HEK293 (cell line): ENCODE measurements around the gene SMOC1.

Source experiments
- HIC1 ChIP-seq: fragments of 450-650 bp; formaldehyde crosslinking; IDR thresholded peaks from 2 replicates; pipeline ENCODE4 v1.5.1; 2016; ENCODE audit warnings: missing biosample characterization, missing genetic modification characterization
- KLF1 ChIP-seq: fragments of 450-650 bp; formaldehyde crosslinking; IDR thresholded peaks from 2 replicates; pipeline ENCODE4 v1.5.1; 2016; ENCODE audit warnings: missing biosample characterization, missing genetic modification characterization
- MZF1 ChIP-seq: fragments of 450-650 bp; formaldehyde crosslinking; IDR thresholded peaks from 2 replicates; pipeline ENCODE4 v1.5.1; 2017; ENCODE audit warnings: missing biosample characterization, missing genetic modification characterization, borderline replicate concordance
- PRDM4 ChIP-seq: fragments of 450-650 bp; formaldehyde crosslinking; IDR thresholded peaks from 2 replicates; pipeline ENCODE4 v1.5.1; 2017; ENCODE audit warnings: missing biosample characterization, missing genetic modification characterization
- TSHZ1 ChIP-seq: fragments of 450-650 bp; formaldehyde crosslinking; IDR thresholded peaks from 2 replicates; pipeline ENCODE4 v1.5.1; 2016; ENCODE audit warnings: missing biosample characterization, missing genetic modification characterization, borderline replicate concordance
- ZBTB7A ChIP-seq: fragments of 450-650 bp; formaldehyde crosslinking; IDR thresholded peaks from 2 replicates; pipeline ENCODE4 v1.5.1; 2016; ENCODE audit warnings: low read depth, missing biosample characterization, missing genetic modification characterization
- ZFP69B ChIP-seq: fragments of 450-650 bp; formaldehyde crosslinking; IDR thresholded peaks from 2 replicates; pipeline ENCODE4 v1.5.1; 2016; ENCODE audit warnings: missing biosample characterization, missing genetic modification characterization
- ZNF157 ChIP-seq: fragments of 450-650 bp; formaldehyde crosslinking; IDR thresholded peaks from 2 replicates; pipeline ENCODE4 v1.5.1; 2016; ENCODE audit warnings: missing biosample characterization, missing genetic modification characterization
- ZNF214 ChIP-seq: fragments of 450-650 bp; formaldehyde crosslinking; IDR thresholded peaks from 2 replicates; pipeline ENCODE4 v1.5.1; 2017; ENCODE audit warnings: missing biosample characterization, mild to moderate bottlenecking, missing genetic modification characterization, borderline replicate concordance
- ZNF24 ChIP-seq: fragments of 450-650 bp; formaldehyde crosslinking; IDR thresholded peaks from 2 replicates; pipeline ENCODE4 v1.5.1; 2016; ENCODE audit warnings: missing biosample characterization, missing genetic modification characterization
- ZNF248 ChIP-seq: fragments of 450-650 bp; formaldehyde crosslinking; IDR thresholded peaks from 2 replicates; pipeline ENCODE4 v1.5.1; 2017; ENCODE audit warnings: missing biosample characterization, missing genetic modification characterization
- ZNF324 ChIP-seq: fragments of 450-650 bp; formaldehyde crosslinking; IDR thresholded peaks from 2 replicates; pipeline ENCODE4 v1.5.1; 2016; ENCODE audit warnings: missing biosample characterization, missing genetic modification characterization
- ZNF366 ChIP-seq: fragments of 450-650 bp; formaldehyde crosslinking; conservative IDR thresholded peaks from 2 replicates; pipeline ENCODE4 v1.5.1; 2016; ENCODE audit warnings: missing biosample characterization, missing genetic modification characterization
- ZNF416 ChIP-seq: fragments of 450-650 bp; formaldehyde crosslinking; IDR thresholded peaks from 2 replicates; pipeline ENCODE4 v1.5.1; 2016; ENCODE audit warnings: missing biosample characterization, missing genetic modification characterization
- ZNF514 ChIP-seq: fragments of 450-650 bp; formaldehyde crosslinking; IDR thresholded peaks from 2 replicates; pipeline ENCODE4 v1.5.1; 2016; ENCODE audit warnings: missing biosample characterization, missing genetic modification characterization
- ZNF521 ChIP-seq: fragments of 450-650 bp; formaldehyde crosslinking; IDR thresholded peaks from 2 replicates; pipeline ENCODE4 v1.5.1; 2017; ENCODE audit warnings: missing biosample characterization, mild to moderate bottlenecking, missing genetic modification characterization
- ZNF580 ChIP-seq: fragments of 450-650 bp; formaldehyde crosslinking; IDR thresholded peaks from 2 replicates; pipeline ENCODE4 v1.5.1; 2016; ENCODE audit warnings: missing biosample characterization, missing genetic modification characterization
- ZNF585B ChIP-seq: fragments of 450-650 bp; formaldehyde crosslinking; IDR thresholded peaks from 2 replicates; pipeline ENCODE4 v1.5.1; 2016; ENCODE audit warnings: missing biosample characterization, missing genetic modification characterization
- ZNF624 ChIP-seq: fragments of 450-650 bp; formaldehyde crosslinking; IDR thresholded peaks from 2 replicates; pipeline ENCODE4 v1.5.1; 2017; ENCODE audit warnings: missing biosample characterization, missing genetic modification characterization
- ZNF777 ChIP-seq: fragments of 450-650 bp; formaldehyde crosslinking; IDR thresholded peaks from 2 replicates; pipeline ENCODE4 v1.5.1; 2017; ENCODE audit warnings: missing biosample characterization, missing genetic modification characterization, borderline replicate concordance
- ZSCAN23 ChIP-seq: fragments of 450-650 bp; formaldehyde crosslinking; IDR thresholded peaks from 2 replicates; pipeline ENCODE4 v1.5.1; 2016; ENCODE audit warnings: missing biosample characterization, missing genetic modification characterization
- ZSCAN5A ChIP-seq: fragments of 450-650 bp; formaldehyde crosslinking; IDR thresholded peaks from 2 replicates; pipeline ENCODE4 v1.5.1; 2016; ENCODE audit warnings: missing biosample characterization, missing genetic modification characterization
- TF ChIP-seq, protein P1 (sequence below): fragments of 450-650 bp; formaldehyde crosslinking; IDR thresholded peaks from 2 replicates; pipeline ENCODE4 v1.5.1; 2016; ENCODE audit warnings: missing biosample characterization, missing genetic modification characterization
- TF ChIP-seq, protein P2 (sequence below): IDR thresholded peaks from 2 replicates; pipeline ENCODE4 v1.6.1; 2011; ENCODE audit warnings: mild to moderate bottlenecking, low read depth, low read length, borderline replicate concordance
- TF ChIP-seq, protein P3 (sequence below): fragments of 450-650 bp; formaldehyde crosslinking; IDR thresholded peaks from 2 replicates; pipeline ENCODE4 v1.5.1; 2017; ENCODE audit warnings: missing biosample characterization, missing genetic modification characterization

Gene SMOC1

DNA sequence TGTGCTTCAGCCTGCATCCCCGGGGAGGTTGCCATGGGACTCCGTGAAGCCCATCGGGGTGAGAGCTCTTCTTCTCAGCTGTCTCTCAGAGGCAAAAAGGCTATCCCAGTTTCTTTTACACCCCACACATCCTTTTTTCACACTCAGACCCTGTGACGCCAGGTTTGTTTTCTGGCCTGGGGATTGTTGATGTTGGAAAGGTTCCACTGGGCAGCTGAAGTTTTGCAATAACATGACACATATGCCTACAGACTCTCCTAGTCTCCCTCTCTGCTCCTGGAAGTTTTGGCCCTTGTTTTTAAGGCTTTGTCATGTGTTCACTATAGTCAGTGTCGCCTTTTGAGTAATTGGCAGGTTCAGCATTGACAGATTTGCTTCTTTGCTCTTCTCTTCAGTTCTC is 118.6 kb downstream of the SMOC1 start (continued):
- TF ChIP-seq ZSCAN5A (tag by site-specific recombination) (no peak), PRDM4 (peak; percentile 56), ZSCAN23 (no peak), ZNF214 (tag by site-specific recombination) (no peak), ZNF585B (tag by site-specific recombination) (no peak), ZNF324 (tag by site-specific recombination) (no peak), TSHZ1 (tag by site-specific recombination) (0 out of 2 replicates have a peak, but pooled peaks have one; percentile 42), ZBTB7A (tag by site-specific recombination) (no peak), MZF1 (tag by site-specific recombination) (no peak), ZNF514 (tag by site-specific recombination) (no peak), ZFP69B (tag by site-specific recombination) (peak; percentile 45; the same call in 1 of the 2 replicates), ZNF24 (tag by site-specific recombination) (peak; percentile 80; the same call in 1 of the 2 replicates), ZNF248 (tag by site-specific recombination) (no peak), HIC1 (tag by site-specific recombination) (peak; percentile 34; the same call in 1 of the 2 replicates), ZNF157 (tag by site-specific recombination) (no peak), ZNF624 (tag by site-specific recombination) (no peak), ZNF580 (tag by site-specific recombination) (no peak), ZNF521 (tag by site-specific recombination) (no peak), ZNF416 (tag by site-specific recombination) (no peak), ZNF366 (tag by site-specific recombination) (peak; percentile 73), ZNF777 (tag by site-specific recombination) (no peak), KLF1 (tag by site-specific recombination) (no peak)
- TF ChIP-seq, protein P1, sequence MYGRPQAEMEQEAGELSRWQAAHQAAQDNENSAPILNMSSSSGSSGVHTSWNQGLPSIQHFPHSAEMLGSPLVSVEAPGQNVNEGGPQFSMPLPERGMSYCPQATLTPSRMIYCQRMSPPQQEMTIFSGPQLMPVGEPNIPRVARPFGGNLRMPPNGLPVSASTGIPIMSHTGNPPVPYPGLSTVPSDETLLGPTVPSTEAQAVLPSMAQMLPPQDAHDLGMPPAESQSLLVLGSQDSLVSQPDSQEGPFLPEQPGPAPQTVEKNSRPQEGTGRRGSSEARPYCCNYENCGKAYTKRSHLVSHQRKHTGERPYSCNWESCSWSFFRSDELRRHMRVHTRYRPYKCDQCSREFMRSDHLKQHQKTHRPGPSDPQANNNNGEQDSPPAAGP (tag by site-specific recombination): peak; percentile 54; the same call in 1 of the 2 replicates
- TF ChIP-seq, protein P2, sequence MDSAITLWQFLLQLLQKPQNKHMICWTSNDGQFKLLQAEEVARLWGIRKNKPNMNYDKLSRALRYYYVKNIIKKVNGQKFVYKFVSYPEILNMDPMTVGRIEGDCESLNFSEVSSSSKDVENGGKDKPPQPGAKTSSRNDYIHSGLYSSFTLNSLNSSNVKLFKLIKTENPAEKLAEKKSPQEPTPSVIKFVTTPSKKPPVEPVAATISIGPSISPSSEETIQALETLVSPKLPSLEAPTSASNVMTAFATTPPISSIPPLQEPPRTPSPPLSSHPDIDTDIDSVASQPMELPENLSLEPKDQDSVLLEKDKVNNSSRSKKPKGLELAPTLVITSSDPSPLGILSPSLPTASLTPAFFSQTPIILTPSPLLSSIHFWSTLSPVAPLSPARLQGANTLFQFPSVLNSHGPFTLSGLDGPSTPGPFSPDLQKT: no peak
- TF ChIP-seq, protein P3, sequence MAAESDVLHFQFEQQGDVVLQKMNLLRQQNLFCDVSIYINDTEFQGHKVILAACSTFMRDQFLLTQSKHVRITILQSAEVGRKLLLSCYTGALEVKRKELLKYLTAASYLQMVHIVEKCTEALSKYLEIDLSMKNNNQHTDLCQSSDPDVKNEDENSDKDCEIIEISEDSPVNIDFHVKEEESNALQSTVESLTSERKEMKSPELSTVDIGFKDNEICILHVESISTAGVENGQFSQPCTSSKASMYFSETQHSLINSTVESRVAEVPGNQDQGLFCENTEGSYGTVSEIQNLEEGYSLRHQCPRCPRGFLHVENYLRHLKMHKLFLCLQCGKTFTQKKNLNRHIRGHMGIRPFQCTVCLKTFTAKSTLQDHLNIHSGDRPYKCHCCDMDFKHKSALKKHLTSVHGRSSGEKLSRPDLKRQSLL: no peak
